NCI-H2029 treated with DMSO at 0.1 percent for 48 hours (cell line): ENCODE results near the gene IL17REL.
"Not testable (repeated sequence)": the region's sequence is repeated elsewhere in the genome, so short reads cannot be mapped to it uniquely, and the experiment has no call there.

Source experiments
- DNase-seq: peaks from one replicate; lab custom pipeline; 2025; lab: John Stamatoyannopoulos, UW

Gene IL17REL

DNA sequence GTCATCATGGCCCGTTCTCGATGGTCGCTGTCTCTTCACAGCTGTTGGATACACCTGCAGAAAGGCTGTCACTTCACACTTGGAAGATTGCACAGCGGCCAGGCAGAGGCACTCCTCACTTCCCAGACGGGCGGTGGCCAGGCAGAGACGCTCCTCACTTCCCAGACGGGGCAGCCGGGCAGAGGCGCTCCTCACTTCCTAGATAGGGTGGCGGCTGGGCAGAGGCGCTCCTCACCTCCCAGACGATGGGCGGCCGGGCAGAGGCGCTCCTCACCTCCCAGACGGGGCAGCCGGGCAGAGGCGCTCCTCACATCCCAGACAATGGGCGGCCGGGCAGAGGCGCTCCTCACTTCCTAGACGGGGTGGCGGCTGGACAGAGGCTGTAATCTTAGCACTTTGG, 22.7 kb downstream of the IL17REL start:
- DNase-seq = not testable (repeated sequence)

DNA sequence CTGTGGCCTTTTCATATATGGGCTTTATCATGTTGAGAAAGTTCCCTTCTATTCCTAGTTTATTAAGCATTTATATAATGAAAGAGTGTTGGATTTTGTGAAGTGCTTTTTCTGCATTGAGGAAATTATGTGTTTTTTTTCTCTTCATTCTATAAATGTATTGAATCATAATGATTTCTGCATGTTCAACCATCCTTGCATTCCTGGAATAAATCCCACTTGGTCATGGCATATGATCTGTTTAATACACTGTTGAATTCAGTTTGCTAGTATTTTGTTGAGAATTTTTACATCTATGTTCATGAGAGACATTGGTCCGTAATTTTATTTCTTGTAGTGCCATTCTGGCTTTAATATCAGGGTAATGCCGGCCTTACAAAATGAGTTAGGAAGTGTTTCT, 26.2 kb downstream of the IL17REL start:
- DNase-seq = no peak

DNA sequence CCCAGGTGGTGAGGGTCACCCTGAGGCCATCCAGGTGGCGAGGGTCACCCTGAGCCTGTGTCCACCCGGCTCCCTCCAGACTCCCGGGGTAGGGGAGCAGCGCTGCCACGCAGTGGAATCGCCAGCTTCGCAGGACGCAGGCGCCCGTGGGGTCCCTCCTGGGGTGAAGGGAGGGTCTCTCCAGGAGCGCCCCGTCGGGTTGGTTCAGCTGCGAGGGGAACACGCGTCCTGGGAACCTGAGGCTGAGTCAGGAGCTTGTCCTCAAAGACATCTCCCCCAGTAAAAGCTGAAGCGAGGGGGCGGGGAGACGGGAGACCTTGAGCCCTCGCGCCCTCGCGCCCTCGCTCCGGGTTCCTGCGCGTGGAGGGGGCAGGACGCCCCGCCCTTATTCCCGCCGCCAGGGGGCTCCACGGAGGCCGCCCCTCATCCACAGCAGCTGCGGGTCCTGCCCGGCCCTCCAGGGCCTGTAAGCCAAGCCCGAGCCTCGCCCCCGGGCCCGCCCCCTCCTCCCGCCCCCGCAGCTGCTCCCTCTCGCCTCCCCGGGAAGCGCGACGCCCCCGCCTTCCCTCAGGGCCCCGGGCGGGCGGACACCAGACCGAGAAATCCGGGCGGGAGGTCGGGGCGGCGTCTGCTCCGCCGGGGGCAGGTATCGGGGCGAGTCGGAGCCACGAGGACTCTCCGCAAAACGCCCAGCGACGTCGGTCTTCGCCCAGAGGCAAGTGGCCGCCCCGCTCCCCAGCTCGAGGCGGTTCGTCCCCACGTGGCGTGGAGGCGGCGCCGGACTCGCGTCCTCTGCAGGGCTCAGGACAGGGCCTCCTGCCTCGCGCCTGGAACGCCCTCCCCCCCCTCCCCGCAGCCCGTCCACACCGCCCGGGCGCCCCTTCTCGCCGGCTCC, 29.2 kb downstream of the IL17REL start:
- no peak for DNase-seq

GRCh38 chr22:49981799-49982198, 30.8 kb downstream of the IL17REL start:
- DNase-seq = not testable (repeated sequence)

GRCh38 chr22:49979587-49980264, 32.8 kb downstream of the IL17REL start:
- no peak for DNase-seq

- no peak for DNase-seq
Measured at GRCh38 chr22:49977578-49977977, 35.0 kb downstream of the IL17REL start.

GRCh38 chr22:49976439-49977175, 36.0 kb downstream of the IL17REL start:
- no peak for DNase-seq

GRCh38 chr22:49975543-49976389, 36.8 kb downstream of the IL17REL start:
- no peak for DNase-seq

DNA sequence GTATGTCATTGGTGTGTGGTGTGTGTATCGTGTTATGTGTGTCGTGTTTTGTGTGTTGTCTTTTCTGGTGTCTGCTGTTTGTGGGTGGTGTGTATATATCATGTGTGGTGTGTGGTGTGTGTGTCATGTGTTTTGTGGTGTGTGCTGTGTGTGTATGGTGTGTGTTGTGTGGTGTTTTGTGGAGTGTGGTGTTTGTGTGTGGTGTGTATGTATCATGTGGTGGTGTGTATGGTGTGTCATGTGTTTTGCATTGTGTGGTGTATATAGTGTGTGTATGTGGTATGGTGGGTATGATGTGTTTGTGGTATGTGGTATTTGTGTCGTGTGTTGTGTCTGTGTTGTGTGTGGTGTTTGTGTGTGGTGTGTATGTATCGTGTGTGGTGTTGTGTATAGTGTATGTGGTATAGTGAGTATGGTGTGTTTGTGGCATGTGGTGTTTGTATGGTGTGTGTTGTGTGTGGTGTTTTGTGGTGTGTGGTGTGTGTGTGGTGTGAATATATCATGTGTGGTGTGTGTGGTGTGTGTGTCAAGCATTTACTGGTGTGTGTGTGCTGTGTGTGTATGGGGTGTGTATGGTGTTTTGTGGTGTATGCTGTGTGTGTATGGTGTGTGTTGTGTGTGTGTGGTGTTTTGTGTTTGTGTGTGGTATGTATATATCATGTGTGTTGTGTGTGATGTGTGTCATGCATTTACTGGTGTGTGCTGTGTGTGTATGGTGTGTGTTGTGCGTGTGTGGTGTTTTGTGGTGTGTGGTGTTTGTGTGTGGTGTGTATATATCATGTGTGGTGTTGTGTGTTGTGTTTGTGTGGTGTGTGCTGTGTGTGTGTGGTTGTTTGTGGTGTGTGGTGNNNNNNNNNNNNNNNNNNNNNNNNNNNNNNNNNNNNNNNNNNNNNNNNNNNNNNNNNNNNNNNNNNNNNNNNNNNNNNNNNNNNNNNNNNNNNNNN, 39.3 kb downstream of the IL17REL start:
- DNase-seq = no peak

DNA sequence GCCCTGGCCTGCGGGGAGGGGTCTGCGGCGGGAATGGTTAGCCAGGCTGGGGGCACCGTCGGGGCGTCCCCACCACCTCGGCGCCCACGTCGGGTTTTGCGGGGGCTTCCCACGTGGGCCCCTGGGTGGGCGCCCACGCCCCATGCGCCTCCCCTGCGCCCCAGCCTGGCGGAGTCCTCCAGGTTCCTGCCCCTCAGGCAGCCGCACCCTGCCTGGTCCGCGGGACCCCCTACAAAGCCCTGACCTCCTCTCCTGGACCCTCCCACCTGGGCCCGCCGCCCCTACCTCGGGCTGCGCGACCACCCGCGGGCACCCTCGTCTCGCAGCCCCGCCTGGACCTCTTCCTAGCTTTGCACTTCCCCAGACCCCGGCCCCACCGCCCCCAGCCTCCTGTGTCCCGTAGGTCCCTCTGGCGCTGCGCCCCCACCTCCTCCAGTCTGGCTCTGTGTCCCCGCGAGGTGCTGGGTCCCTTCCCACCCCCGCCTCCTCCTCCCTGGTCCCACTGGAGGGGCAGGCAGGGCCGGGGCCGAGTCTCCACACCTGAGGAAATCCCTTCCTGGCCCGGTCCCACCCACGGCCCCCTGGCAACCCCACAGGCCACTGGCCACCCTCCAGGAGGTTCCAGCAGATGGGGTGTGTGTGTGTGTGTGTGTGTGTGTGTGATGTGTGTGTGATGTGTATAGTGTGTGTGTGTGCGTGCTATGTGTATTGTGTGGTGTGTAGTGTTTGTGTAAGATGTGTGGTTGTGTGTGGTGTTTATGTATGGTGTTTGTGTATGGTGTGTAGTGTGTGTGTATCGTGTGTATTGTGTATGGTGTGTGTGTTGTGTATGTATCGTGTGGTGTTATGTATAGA, 40.2 kb downstream of the IL17REL start:
- DNase-seq = no peak

- no peak for DNase-seq
Measured at GRCh38 chr22:49971232-49972162, 41.1 kb downstream of the IL17REL start.

- no peak for DNase-seq
Measured at GRCh38 chr22:49970528-49971231, 41.9 kb downstream of the IL17REL start.

GRCh38 chr22:49969751-49970527, 42.6 kb downstream of the IL17REL start:
- DNase-seq = no peak

DNA sequence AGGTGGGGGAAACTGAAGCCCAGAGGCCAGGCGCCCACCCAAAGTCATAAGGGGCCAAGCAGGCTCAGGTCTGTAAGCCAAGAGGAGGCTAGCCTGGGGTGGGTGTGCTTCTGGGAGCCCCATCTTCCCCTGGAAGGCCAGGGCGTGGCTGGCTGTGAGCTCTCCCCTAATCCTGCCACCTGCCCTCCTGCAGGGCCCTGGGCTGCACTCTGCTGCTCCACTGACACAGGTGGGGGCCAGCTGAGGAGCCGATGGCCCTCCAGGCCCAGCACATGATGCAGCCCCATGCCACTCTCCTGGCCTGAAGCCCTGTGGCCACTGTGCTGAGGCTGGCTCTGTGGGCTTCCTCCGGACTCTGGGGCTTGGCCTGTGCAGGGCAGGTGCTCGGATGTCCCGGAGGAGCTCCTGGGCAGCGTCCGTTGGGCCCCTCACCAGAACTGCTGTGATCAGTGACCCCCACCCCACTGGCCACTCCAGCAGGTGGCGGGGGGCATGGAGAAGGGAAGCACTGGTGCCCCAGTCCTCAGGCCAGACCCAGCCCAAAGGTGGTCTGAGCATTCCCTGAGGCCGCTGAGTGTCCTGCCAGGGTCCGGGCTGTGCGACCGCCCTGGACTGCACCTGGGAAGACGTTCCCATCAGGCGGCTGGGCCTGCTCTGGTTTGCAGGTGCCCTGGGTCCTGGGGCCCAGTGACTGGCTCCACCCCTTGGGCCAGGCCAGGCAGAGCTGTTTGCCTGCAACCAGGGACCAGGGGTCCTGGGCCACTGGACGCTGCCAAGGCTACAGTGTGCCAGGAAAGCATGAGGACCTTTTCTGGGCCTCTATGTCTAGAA, 43.5 kb downstream of the IL17REL start:
- no peak for DNase-seq

DNA sequence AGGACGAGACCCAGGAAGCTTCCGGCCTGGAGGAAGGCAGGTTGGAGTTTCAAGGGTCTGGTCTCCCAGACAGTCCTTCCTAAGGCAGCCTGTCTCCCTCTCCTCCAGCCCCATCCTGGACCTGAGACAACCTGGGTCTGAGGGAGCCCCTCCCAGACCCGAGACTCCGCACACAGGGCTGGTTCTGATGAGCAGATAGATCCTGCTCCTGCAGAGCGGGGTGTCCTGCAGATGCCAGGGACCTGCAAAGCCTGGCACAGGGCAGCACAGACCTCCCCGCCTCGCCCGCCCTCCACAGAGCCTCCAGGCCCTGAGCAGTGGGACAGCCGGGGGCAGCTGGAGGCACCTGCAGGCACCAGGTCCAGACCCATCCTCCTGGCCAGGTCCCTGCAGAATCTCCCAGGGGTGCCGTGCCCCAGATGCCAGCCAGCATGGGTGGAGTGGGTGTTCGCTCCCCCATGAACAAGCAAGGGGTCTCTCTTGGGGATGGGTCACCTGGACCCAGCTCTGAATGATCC, 44.2 kb downstream of the IL17REL start:
- DNase-seq = no peak

DNA sequence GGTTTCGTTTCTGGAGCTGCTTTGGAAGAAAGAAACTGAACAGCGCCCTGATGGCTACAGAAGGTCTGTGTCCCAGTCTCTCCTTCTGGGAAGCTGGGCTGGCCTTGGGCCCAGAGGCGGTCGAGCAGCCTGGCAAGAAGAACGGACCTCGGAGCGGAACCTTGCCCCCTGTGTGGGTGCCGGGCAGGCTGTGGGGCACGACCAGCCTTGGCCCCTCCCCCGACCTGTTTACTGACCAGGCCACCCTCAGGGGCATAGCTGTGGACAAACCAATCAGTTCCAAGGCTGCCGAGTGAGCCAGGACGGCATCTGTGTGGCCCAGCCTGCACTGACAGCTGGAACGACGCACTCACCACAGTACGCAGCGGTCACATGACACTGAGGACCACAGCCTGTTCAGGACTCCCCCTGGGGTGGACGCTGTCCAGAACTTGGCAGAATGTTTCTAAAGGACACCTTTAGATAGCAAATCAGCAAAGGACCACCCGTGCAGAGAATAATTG, 44.8 kb downstream of the IL17REL start:
- DNase-seq = no peak
